HG02678 (cell line): ENCODE data around the gene CORO6.

ENCODE experiments used
- ATAC-seq: cut with Tn5 transposase; IDR thresholded peaks from one replicate; pipeline ENCODE4 v1.9.1; 2021; ENCODE audit warnings: mild to moderate bottlenecking, moderate library complexity; ENCODE audit not compliant: unreplicated experiment

The CORO6 gene

DNA sequence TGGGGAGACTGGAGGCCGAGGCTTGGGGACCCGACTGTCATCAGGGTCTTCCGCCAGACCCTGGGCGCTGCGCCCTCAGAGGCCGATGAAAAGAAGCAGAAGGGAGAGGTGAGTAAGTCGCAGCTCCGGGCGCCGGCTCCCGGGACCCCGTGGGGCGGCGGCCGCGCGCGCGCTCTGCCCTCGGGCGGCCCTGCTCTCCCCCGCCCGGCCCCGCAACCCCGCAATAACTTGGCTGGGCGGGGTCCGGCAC is 55.5 kb downstream of the CORO6 start:
- ATAC-seq, result peak; percentile 7

DNA sequence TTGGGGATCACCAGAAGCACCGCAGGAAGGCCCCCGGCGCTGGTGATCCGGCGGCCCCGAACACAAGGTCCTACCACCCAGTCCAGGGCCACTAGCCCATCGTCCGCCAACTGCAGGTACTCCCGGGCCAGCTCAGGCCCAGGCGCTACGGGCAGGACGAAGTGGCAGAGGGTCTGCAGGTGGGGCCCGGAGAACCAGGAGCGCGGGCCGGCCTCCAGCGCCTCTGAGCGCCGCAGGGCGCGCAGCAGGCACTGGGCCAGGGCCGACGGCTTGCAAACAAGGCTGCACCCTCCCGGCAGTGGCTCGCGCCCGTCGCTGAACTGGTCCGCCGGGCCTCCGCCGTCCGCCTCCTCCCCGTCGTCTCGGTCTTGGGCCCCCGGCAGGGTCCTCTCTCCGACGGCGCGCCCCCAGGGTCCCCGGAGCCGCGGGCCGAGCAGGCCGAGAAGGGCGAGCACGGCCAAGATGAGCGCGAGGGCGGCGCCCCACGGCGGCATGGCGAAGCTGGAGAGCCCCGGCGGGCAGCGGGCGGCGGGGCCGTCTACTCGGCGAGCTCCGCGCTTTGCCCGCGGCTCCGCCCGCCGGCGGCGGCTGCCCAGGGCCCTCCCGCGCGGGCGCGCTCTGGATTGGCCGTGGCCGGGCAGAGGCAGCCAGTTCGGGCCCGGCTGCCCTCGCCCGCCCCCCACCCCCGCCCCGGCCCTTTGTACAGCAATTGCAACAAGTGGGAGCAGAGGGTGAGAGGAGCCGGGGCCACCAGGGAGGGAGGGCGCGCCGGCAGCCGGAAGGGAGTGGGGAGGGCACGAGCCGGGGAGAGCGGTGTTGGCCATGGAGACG is 56.0 kb downstream of the CORO6 start, which contains the start of gene ABHD15:
ABHD15 (minus strand) TSS at position 565 of the 831 bp plus-strand sequence; CDS start at position 494, 71 bp downstream.
- peak; percentile 24 for ATAC-seq

DNA sequence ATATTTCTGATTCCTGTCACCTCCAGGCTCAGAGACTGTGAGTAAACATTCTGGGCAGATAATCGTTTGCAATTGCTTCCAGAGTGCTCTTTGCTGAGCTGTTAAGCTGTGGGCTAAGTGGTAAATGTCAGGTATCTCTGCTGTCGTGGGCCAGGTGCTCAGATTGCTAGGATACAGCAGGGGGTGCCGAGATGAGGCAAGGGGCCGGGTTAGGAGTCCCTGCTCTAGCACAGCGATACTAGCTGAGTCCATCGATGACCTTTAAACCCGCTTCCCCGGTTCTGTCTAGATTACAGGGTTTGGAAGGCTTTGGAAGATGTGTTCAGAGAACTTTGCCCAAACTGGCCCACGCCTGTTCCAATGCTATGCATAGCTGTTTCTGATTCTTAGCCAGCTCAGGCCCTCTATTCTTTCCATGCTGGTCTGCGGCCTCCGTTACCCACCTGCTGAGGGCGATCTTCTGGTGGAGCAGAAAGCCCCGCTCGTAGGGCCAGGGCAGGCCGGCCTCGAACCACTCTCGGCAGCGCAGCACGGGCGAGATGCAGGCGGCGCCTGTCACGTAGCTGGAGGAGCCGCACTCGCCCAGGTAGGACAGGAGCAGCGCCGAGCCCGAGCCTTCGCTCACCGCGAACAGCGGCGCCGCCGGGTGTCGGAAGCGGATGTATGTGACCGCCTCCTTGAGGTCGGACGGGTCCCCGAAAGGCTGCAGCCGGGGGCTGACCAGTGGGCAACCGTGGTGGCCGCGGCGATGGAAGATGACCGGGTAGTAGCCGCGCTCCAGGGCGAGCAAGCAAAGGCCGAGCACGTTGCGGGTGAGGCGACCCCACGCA is 56.9 kb downstream of the CORO6 start:
- ATAC-seq, result no peak
